Measurements from ENCODE around the gene IL10RB. TPM values are rescaled to one million over a fixed set of nuclear protein-coding genes. Genes with fewer than 3 reads are reported as not detected.

Gene IL10RB
- total and polyA plus RNA-seq, 2 experiments from 2014 or later = 7.5 to 16.1 TPM

- H3K27ac ChIP-seq = no peak overlapping the region
- H3K4me1 ChIP-seq (ENCODE audit: low read depth) = no peaks in the 10 kb centered on the region
- TF ChIP-seq CTCF (IDR thresholded peaks at IDR 0.05; ENCODE audit: low read depth, low read length) = no peak
- no peaks in the 10 kb centered on the region for H3K36me3 ChIP-seq
- no peak for DNase-seq (ENCODE audit: low read depth in 1 of 2, low spot score in 1 of 2)
- H3K27me3 ChIP-seq = no peaks in the 10 kb centered on the region
- no peaks in the 10 kb centered on the region for H3K9me3 ChIP-seq (ENCODE audit: low read depth)
- H3K4me3 ChIP-seq = no peak overlapping the region
Observed at GRCh38 chr21:33290441-33290840, 24.3 kb downstream of the IL10RB start.

GRCh38 chr21:33291686-33292085 lies 25.5 kb downstream of the IL10RB start:
- no peaks in the 10 kb centered on the region for H3K9me3 ChIP-seq (ENCODE audit: low read depth)
- no peak overlapping the region for H3K4me3 ChIP-seq
- H3K27ac ChIP-seq = no peak overlapping the region
- no peaks in the 10 kb centered on the region for H3K4me1 ChIP-seq (ENCODE audit: low read depth)
- no peaks in the 10 kb centered on the region for H3K36me3 ChIP-seq
- H3K27me3 ChIP-seq = no peaks in the 10 kb centered on the region
- no peak for DNase-seq (ENCODE audit: low read depth in 1 of 2, low spot score in 1 of 2)
- no peak for TF ChIP-seq CTCF (IDR thresholded peaks at IDR 0.05; ENCODE audit: low read depth, low read length)

- DNase-seq (ENCODE audit: low read depth in 1 of 2, low spot score in 1 of 2) = no peak
- Histone ChIP-seq H3K27me3 (no peaks in the 10 kb centered on the region), H3K4me3 (no peak overlapping the region), H3K9me3 (ENCODE audit: low read depth) (no peaks in the 10 kb centered on the region), H3K36me3 (no peaks in the 10 kb centered on the region), H3K27ac (no peak overlapping the region), H3K4me1 (ENCODE audit: low read depth) (no peaks in the 10 kb centered on the region)
- TF ChIP-seq CTCF (IDR thresholded peaks at IDR 0.05; ENCODE audit: low read depth, low read length) = no peak
Observed at GRCh38 chr21:33292724-33293123, 26.6 kb downstream of the IL10RB start.

GRCh38 chr21:33293136-33293535 lies 27.0 kb downstream of the IL10RB start:
- Histone ChIP-seq H3K4me3 (no peak overlapping the region), H3K27me3 (no peaks in the 10 kb centered on the region), H3K36me3 (no peaks in the 10 kb centered on the region), H3K4me1 (ENCODE audit: low read depth) (no peaks in the 10 kb centered on the region), H3K9me3 (ENCODE audit: low read depth) (no peaks in the 10 kb centered on the region), H3K27ac (no peak overlapping the region)
- TF ChIP-seq CTCF (IDR thresholded peaks at IDR 0.05; ENCODE audit: low read depth, low read length) = no peak
- DNase-seq (ENCODE audit: low read depth in 1 of 2, low spot score in 1 of 2) = no peak

- DNase-seq (ENCODE audit: low read depth in 1 of 2, low spot score in 1 of 2) = no peak
- no peaks in the 10 kb centered on the region for H3K4me1 ChIP-seq (ENCODE audit: low read depth)
- H3K36me3 ChIP-seq = no peaks in the 10 kb centered on the region
- TF ChIP-seq CTCF (IDR thresholded peaks at IDR 0.05; ENCODE audit: low read depth, low read length) = no peak
- H3K4me3 ChIP-seq = no peak overlapping the region
- no peaks in the 10 kb centered on the region for H3K9me3 ChIP-seq (ENCODE audit: low read depth)
- H3K27me3 ChIP-seq = no peaks in the 10 kb centered on the region
- H3K27ac ChIP-seq = no peak overlapping the region
Observed at GRCh38 chr21:33293811-33294216, 27.6 kb downstream of the IL10RB start.

- Histone ChIP-seq H3K4me1 (ENCODE audit: low read depth) (no peaks in the 10 kb centered on the region), H3K9me3 (ENCODE audit: low read depth) (no peaks in the 10 kb centered on the region), H3K27ac (no peak overlapping the region), H3K27me3 (no peaks in the 10 kb centered on the region), H3K4me3 (no peak overlapping the region), H3K36me3 (no peaks in the 10 kb centered on the region)
- DNase-seq (ENCODE audit: low read depth in 1 of 2, low spot score in 1 of 2) = no peak
- no peak for TF ChIP-seq CTCF (IDR thresholded peaks at IDR 0.05; ENCODE audit: low read depth, low read length)
Observed at GRCh38 chr21:33296156-33296555, 30.0 kb downstream of the IL10RB start.
